ENCODE measurements around the gene FOXO3. TPM values are rescaled to one million over a fixed set of nuclear protein-coding genes. Genes with fewer than 3 reads are reported as not detected.

Gene FOXO3
- total RNA-seq, 1 experiment from 2014 or later: 11.5 TPM

DNA sequence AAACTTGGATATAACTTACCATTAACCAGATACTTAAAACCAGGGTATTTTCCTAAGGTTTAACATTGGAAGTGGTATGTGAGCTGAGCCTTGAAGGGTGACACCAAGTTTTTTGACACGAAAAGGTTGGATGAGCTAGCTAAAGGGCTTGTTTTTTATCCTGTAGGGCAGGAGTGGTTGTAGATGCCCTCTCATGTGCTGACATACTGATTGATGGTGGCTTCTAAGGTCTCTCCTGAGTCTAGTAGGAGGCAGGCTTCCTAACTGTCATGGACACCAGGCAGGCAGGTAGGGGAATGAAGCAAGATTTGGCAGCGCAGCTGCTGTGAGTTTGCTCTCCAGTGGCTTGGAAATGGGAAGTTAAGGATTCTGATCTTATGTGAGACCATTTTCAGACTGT is 66.1 kb downstream of the FOXO3 start:
- DNase-seq (ENCODE audit: low read depth): no peak

DNA sequence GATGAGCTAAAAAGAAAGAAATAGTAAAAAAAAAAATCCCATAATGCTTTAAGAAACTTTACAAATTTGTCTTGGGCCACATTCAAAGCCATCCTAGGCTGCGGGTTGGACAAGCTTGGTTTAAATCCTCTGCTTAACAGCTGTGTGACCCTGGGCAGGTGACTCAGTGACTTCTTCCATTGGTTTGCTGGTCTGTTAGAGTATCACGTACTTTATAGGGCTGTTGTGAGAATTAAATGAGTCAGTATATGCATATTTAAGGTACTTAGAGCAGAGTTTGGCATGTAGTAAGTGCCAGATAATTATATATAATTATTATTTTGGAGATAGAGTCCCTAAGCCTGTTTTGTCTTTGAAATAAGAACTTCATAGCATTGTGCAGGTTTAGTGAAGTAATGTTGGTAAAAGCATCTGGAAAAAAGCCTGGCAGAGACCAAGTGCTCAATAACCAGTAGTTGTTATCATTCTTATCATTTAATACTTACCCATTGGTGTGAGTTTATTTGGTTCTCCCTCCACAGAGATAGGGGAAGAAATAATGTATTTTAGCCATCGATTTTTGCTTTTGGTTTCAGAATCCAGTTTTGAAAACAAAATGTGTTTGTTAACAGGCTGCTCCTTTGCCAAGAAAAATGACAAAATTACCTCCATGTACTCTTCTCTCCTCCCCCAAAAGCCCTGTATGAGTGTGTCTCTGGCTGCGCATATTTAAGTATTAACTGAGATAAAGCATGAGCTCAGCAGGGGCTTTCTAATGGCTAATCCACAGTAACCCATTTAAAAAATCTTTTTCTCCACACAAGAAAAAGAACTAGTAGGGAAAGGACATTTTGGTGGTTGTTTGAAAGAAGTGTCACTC is 67.2 kb downstream of the FOXO3 start:
- peak; percentile 44 for DNase-seq (ENCODE audit: low read depth)

DNA sequence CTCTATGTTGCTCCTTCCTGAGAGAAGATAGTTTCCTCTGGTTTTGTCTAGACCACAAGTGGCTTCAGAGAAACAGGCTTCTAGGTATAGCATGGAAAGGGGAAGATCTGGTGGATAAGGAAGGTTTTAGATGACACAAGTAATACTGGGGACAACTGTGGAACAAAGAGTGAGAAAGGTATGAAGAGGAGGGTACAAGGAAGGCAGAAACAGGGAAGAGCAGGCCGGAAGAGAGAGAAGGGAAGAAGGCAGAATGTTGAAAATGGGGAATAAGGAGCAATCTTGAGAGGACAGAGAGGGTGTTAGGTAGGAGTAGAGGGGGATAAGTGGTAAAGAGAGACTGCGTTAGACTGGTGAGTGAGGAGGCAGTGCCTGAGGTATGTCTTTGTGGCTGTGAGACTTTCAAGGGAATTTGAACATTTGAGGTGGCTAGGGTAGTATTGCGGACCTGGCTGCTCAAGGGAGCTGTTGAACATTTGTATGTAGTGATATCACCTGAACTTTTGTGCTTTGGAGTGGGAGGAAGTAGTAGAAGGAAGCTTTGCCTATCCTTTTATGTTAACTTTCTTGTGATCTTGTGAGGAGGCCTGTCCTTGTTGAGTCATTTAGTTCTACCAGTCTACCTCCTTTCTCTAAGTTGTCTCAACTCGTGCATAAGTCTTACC is 69.5 kb downstream of the FOXO3 start:
- DNase-seq (ENCODE audit: low read depth): no peak

DNA sequence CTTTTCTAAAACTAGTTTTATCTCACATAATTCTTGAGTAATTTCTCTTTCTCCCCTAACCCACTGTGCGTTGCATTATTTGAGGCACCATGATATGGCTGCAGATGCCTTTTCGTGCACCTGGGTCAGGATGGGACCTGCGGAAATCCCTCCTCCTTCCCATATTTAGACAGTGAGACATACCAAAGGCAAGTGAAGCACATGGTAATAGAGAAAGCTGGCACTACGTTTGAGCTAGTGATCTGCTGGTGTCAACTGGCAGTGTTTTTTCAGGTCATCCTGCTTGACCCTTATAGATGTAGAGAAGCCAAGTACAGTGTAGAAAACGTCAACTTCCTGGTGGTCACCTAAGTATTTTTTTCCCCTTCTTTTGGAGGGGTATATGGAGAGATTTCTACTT is 71.7 kb downstream of the FOXO3 start:
- DNase-seq (ENCODE audit: low read depth): no peak

DNA sequence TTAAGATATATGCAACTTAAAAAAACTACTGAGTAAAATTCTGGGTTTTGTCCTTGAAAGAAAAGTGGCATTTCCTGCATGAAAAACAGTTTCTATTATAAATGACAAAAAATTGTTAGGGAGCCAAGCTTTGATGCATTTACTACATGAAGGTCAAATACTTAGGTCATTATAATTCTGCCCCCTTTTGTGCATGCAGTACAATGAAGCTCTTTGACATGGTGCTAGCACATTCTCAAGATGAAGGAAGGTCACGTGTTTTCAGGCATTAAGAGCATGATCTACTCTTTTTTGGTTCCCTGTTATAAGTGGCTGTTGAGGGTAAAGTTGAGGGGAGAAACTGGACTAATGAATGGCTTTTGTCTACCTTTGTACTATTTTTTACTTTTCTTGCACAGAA is 72.7 kb downstream of the FOXO3 start:
- DNase-seq (ENCODE audit: low read depth): no peak

DNA sequence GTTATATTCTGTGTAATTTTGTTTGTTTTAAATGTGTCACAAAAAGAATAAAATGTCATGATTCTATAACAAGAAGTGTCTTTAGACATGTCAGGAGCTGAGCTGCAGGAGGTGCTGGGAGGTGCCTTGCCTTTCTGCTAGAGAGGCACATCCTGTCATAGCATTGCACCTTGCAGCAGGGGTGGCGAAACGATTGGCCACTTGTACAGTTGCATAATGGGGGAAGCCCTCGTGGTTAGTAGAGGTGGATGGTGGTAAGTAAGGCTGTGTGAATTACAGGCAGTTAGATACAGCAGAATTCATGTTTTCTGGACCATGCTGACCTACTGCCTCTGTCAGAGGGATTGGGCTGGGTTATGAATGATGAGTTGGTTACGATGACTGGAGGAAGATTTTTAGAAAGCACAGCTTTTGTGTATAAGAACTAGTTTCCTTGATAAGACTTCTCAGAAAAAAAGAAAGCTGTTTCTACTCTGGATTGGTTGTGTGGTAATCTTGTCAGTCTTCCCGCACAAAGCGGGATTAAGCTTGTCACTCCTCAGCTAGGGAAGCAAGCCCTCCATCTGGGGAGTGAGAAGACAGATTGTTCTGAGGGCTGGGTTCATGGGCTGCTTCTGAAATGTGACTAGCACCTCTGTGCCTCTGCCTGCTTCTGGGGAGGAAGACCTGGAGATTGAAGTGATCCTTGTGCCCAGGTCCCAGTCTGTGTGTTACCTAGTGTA is 74.9 kb downstream of the FOXO3 start:
- DNase-seq (ENCODE audit: low read depth): no peak

DNA sequence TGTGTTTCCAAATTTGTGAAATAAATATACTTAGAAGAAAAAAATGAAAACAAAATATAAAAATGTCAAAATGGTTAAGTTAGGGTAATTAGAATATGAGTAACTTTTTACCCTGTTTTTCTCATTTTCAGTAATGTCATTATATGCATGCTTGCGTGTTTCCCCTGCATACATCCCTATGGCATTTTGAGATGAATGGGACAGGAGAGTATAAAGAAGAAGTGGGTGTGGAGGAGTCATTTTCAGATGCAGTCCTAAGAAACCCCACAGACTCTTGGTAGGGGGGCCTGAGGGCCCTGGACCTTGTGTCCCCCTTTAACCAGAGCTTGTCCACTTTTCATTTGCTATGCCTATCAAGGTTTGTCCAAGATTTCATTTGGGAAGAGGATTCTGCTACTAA is 77.2 kb downstream of the FOXO3 start:
- no peak for DNase-seq (ENCODE audit: low read depth)

DNA sequence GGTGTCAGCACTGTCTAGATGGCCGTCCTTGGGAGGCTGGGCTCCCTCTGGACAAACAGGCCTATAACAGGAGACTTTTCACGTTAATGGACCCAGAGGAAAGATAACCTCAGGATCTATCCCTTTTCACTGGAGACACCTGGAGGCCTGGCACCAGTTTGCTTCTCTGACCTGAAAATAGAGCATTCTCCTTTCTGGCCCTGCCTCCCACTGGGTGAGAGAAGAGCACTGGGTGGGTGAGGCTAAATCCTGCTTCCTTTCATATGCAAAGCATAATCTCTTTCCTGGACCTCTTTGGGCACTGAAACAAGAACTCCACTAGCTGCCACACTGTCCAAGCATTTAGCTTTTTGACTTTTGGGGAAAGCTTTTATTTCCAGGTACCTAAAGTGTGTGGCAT is 78.3 kb downstream of the FOXO3 start:
- DNase-seq (ENCODE audit: low read depth): no peak

DNA sequence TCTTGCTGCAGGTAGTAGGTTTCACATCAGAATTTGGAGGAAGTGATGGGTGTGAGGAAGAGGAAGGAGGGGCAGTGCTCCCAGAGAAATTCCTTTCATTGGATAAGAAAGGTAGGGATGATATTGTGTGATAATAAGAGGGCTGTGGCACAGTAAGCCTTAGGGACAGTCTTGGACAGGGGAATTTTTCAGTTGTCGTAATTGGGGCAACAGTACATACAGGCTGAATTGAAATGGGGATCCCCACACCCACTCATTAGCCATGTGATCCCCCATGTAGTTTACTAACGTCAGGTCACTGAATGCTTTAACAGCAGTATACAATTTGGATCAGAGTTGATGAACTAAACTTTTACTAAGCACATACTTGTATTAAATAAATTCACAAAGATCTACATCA is 79.4 kb downstream of the FOXO3 start:
- DNase-seq (ENCODE audit: low read depth): no peak

DNA sequence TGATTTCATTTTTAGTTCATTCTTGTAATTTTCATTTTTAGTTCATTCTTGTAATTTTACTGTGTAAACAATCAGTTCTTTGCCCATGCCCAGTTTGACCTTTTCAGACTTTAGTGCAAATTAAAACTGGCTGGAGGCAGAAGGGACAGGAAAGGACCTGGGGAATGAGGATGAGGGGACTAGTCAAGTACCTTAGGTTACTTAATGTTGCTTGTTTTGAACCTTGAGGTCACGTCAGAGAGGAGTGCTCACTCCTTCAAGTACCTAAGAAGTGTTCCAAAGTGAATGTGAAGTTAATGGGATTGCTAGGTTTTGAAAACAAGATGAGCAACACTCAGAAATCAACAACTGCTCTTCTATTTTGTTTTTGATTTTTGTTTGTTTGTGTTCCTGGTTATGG is 82.5 kb downstream of the FOXO3 start:
- DNase-seq (ENCODE audit: low read depth): no peak

DNA sequence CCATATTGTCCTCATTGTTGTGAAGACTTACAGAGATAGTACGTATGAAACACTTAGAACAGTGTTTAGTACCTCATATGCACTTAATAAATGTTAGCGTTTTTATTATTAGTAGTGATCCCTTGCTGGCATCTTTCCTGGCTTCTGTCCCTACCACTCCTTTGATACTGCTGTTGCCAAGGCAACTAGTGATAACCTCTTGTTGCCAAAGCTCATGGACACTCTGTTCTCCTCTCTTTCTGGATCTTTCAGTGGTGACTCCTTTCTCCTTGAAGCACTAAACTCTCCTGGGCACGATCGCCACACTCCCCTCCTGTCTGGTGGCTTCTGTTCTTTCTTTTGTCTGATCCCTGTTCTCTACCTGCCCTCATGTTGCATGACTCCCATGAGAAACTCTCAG is 83.5 kb downstream of the FOXO3 start:
- DNase-seq (ENCODE audit: low read depth): no peak

DNA sequence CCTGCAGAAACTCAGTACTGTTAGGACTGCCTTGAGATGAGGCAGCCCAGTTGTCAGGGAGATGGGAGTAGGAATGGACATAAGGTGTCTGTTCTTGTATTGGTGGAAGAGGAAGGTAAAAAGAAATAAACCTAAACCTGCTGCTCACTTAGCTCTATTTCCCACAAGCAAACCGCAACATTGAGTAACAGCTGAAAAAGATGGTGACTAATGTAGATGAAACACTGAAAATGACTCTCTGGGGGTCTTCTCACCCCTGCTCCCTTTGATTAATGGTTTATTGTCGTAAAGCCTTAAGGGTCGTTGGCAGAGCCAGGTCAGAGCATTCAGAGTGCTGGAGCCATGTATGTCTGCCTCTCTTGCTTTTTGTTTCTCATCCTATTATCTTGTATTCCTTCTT is 87.5 kb downstream of the FOXO3 start:
- DNase-seq (ENCODE audit: low read depth): peak; percentile 18

DNA sequence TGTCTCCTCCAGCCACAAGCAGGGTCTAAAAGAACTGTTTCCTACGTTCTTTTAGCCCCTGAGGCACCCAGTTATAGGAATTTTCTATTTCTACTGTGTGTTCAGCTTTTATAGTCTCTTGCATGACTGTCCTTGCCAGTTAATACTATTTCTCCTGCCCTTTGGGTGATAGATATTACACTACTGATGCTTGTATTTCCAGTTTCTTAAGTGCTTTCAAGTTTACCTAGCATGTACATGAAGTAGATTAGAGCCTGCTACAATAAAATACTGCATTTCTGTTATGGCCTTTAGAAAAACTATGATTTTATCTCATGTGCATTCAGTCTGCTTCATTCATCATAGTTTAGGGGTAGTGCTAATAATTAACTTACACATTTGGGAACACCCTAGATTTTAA is 89.6 kb downstream of the FOXO3 start:
- DNase-seq (ENCODE audit: low read depth): no peak

DNA sequence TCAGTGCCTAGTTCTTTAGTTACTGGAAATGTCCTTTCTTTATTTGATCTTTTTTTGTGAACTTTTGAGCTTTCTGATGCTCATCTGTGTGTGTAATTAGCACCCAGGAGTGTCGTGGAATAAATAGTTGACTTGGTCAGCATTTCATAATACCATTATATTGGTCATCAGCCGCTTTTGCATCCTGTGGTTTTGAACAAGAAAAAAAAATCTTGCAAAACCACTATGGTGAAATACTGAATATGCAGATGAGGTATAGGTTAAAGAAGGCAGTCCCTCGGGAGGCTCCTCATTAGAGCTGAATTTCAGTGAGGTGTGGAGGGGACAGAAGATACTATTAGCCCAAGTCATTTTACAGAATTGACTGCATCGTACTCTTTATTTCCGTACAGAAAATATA is 90.1 kb downstream of the FOXO3 start:
- peak; percentile 15 for DNase-seq (ENCODE audit: low read depth)

DNA sequence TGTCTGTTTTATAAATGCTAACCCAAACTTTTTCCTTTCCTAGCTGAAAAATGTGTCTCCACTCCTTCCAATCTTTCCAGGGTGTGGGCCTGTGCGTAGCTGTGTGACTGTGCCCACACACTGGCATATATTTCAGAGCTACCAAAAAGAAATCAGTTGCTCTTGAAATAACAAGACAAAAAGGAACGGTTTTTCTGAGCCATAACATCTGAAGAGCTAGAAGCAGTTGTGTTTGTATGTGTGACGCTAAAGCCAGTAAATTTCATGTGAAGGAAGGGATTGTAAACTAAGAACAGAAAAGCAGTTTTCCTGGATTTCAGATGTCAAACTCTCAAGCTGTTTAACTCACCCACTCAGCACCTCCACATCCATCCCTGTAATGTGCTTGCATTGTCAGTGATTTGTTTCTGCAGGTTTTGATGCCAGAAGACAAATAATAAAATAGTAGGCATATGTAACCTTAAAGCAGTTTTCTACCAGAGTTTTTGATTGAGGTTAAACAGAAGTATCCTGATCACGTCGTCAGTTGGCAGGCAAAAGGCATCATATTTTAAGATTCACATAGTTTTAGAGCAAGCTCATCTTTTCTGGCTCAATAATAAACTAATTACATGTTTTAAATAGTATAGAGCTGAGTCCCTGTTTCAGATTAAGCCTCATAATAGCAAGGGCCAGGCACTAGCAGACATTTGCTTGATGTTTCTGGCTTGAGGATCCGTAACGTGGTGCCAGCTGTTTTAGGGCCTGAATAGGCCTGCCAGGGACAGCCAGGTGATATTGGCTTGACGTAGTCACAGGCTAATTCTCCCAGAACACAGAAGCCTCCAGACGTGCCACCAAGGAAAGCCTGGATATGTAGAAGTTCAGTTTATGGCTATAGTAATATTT is 90.9 kb downstream of the FOXO3 start:
- DNase-seq (ENCODE audit: low read depth): no peak

DNA sequence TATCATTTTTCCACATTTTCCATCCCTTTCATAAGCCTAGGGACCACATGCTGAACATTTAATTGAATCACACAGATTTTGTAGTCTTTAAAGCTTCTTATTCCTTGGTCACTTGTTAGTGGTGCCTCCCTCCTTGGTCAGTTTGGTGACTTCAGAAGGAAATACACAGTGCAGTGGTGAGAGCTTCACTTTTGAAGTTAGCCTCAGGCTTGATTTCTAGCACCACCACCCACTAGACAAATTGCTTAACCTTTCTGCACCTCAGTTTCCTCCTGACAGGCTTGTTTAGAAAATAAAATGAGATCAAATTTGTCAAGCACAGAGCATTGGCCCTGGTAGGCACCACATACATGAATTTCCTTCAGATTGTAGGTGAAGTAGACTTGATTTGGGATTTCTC is 91.7 kb downstream of the FOXO3 start:
- DNase-seq (ENCODE audit: low read depth): no peak

DNA sequence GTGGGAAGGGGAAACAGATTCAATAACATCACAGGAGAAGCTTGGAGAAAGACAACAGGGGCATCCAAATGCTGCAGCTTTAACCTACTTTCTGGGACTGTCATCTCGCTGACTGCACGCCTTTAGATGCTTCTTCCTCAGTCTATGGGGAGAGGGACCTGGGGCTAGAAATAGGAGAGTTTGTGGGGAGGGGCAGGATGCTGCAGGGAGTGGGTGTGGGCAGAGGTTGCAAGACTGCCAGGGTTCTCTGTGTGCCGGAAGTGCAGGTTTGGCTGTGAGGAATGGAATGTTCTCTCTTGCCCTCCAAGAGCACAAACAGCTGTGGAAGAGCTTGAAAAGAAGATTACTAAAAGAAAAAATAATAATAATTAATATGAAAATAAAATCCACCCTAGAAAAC is 93.2 kb downstream of the FOXO3 start:
- no peak for DNase-seq (ENCODE audit: low read depth)

DNA sequence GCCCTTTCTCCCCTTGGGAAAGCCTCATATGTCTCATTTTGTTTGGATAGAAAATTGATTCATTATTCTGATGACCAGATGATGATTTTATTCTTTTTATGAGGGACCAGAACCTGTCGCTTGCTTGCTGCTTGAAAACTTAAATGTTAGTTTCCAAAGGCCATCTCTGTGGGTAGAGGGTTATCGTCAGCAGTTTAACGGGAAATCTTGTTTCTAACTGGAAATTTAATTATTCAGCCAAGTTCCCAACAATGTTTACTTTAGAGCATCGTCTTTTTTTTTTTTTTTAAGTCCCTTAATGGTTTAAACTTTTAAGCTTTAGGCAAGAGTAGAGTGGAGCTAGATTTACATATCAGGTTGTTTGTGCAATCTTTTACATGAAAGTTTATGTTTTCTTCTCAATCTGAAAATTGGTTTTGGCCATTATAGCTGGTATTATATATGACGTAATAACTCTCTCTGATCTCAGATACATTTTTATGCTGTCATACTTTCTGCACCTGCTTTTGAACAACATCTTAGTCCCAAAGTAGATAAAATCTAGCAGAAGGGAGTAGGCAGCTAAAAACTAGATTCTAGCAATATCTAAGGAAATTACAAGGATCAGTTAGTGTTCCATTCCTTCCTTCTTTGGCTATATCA is 93.9 kb downstream of the FOXO3 start:
- no peak for DNase-seq (ENCODE audit: low read depth)

DNA sequence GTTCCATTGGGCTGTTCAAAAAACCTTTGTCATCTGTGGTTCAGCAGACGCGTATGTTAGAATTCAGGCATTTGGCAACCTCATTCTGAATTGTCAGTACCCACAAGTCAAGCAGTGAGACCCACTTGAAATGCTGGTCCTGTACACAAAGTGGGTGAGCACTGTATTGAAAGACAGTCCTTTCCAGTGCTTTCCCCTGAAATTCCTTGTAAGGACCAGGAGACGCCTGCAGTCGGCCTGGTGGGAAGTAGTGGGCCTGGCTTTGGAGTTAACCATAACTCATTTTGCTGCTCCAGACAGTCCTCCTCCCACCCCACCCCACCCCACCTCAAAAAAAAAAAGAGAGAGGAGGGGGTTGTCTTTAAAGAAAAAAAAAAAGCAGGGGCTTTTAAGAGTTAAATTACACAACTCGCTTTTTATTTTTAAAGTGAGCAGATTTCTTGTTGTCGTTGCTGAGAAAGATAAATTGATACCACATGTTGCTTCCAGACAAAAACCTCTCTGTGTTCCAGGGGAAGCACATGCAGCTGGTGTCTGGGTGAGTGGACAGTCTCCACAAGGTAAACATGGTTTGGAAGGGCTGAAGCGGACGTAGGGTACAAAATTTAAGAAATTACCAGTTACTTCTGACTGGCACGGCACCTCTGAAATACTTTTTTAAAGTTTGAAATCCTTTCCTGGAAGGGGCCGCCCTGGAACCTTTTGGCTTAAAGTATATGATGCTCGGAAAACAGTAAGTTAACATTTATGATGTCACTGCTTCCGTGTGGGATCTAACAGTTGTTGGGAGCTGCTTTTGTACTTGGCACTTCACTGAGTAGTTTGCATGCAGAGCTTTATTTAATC is 95.3 kb downstream of the FOXO3 start:
- no peak for DNase-seq (ENCODE audit: low read depth)

DNA sequence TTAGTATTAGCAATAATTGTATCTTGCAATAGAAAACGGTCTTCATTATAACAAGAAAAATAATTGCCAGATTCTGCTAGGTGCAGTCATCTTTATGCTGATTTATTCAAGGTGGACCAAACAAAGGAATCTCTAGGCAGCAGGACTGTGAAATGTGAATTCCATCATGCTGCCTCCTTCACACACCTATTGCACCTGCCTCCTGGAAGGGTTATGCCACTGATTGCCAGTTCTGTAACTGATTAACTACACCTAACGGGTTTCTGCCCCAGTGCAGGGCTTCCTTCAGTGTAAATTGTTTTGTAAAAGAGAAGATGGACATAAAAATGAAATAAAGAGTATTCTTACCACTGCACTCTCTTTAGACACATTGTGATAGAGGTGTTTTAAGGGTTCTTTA is 96.1 kb downstream of the FOXO3 start:
- no peak for DNase-seq (ENCODE audit: low read depth)

Measured in HT1080 (cell line).